Rectal smooth muscle tissue (tissue), 1 donor: ENCODE measurements around the gene SORBS1.

Experiments
- H3K27ac ChIP-seq: one replicate; pipeline ENCODE4 v1.7.0; 2013; ENCODE audit warnings: low read depth, low read length, inconsistent platforms
- H3K27me3 ChIP-seq: one replicate; pipeline ENCODE4 v1.7.0; 2013; ENCODE audit warnings: low read length; ENCODE audit not compliant: control insufficient read depth, insufficient read depth
- H3K36me3 ChIP-seq: one replicate; pipeline ENCODE4 v1.7.0; 2013; ENCODE audit warnings: low read length; ENCODE audit not compliant: control insufficient read depth, insufficient read depth
- H3K4me1 ChIP-seq: one replicate; pipeline ENCODE4 v1.7.0; 2013; ENCODE audit warnings: low read length; ENCODE audit not compliant: control insufficient read depth, insufficient read depth
- H3K4me3 ChIP-seq: one replicate; pipeline ENCODE4 v1.7.0; 2013; ENCODE audit warnings: low read length
- H3K9ac ChIP-seq: one replicate; pipeline ENCODE4 v1.7.0; 2013; ENCODE audit warnings: low read length

The SORBS1 gene

GRCh38 chr10:95561177-95561863 is at the start of gene SORBS1:
TSS of gene SORBS1 (minus strand) at chr10:95561371. CDS start at chr10:95441135, 120,236 bp downstream.
- peaks cover 13% of the 10 kb centered on the region for H3K4me1 ChIP-seq
- peak within 1 kb of the TSS; percentile 95 for H3K27ac ChIP-seq

GRCh38 chr10:95610727-95611126 is 49.6 kb upstream of the SORBS1 start:
- Histone ChIP-seq H3K4me1 (peaks cover 18% of the 10 kb centered on the region), H3K4me3 (no peak overlapping the region), H3K9ac (no peak overlapping the region), H3K27me3 (no peaks in the 10 kb centered on the region), H3K27ac (no peak overlapping the region), H3K36me3 (peaks cover 24% of the 10 kb centered on the region)

More at GRCh38 chr10:95561177-95561863, at the start of gene SORBS1:
- Histone ChIP-seq H3K4me3 (peak within 1 kb of the TSS; percentile 85), H3K36me3 (no peaks in the 10 kb centered on the region), H3K27me3 (no peaks in the 10 kb centered on the region), H3K9ac (peak within 1 kb of the TSS; percentile 89)

GRCh38 chr10:95606922-95607321 is 45.8 kb upstream of the SORBS1 start:
- Histone ChIP-seq H3K4me1 (peaks cover 33% of the 10 kb centered on the region), H3K27me3 (no peaks in the 10 kb centered on the region), H3K9ac (no peak overlapping the region), H3K27ac (peak overlapping the region; percentile 88), H3K4me3 (no peak overlapping the region), H3K36me3 (peaks cover 17% of the 10 kb centered on the region)

- H3K4me1 ChIP-seq = peaks cover 44% of the 10 kb centered on the region
- no peak overlapping the region for H3K9ac ChIP-seq
- peak overlapping the region; percentile 88 for H3K27ac ChIP-seq
- peaks cover 5% of the 10 kb centered on the region for H3K36me3 ChIP-seq
- no peak overlapping the region for H3K4me3 ChIP-seq
- no peaks in the 10 kb centered on the region for H3K27me3 ChIP-seq
Observed at GRCh38 chr10:95605163-95605562, 44.0 kb upstream of the SORBS1 start.

GRCh38 chr10:95604630-95605029 is 43.5 kb upstream of the SORBS1 start:
- Histone ChIP-seq H3K36me3 (peaks cover 4% of the 10 kb centered on the region), H3K27me3 (no peaks in the 10 kb centered on the region), H3K27ac (peak overlapping the region; percentile 88), H3K4me1 (peaks cover 44% of the 10 kb centered on the region), H3K9ac (no peak overlapping the region), H3K4me3 (no peak overlapping the region)

- no peak overlapping the region for H3K4me3 ChIP-seq
- peak overlapping the region; percentile 11 for H3K27ac ChIP-seq
- peaks cover 41% of the 10 kb centered on the region for H3K4me1 ChIP-seq
- H3K9ac ChIP-seq = no peak overlapping the region
- no peaks in the 10 kb centered on the region for H3K36me3 ChIP-seq
- no peaks in the 10 kb centered on the region for H3K27me3 ChIP-seq
Observed at GRCh38 chr10:95602382-95602781, 41.2 kb upstream of the SORBS1 start.

GRCh38 chr10:95601116-95601719 is 40.0 kb upstream of the SORBS1 start:
- H3K4me1 ChIP-seq = peaks cover 31% of the 10 kb centered on the region
- H3K4me3 ChIP-seq = no peak overlapping the region
- no peaks in the 10 kb centered on the region for H3K27me3 ChIP-seq
- no peak overlapping the region for H3K9ac ChIP-seq
- H3K36me3 ChIP-seq = no peaks in the 10 kb centered on the region
- H3K27ac ChIP-seq = peak overlapping the region; percentile 74

GRCh38 chr10:95600158-95600557 is 39.0 kb upstream of the SORBS1 start:
- Histone ChIP-seq H3K27me3 (no peaks in the 10 kb centered on the region), H3K27ac (peak overlapping the region; percentile 74), H3K36me3 (no peaks in the 10 kb centered on the region), H3K4me1 (peaks cover 21% of the 10 kb centered on the region), H3K9ac (no peak overlapping the region), H3K4me3 (no peak overlapping the region)

GRCh38 chr10:95597788-95598187 is 36.6 kb upstream of the SORBS1 start:
- Histone ChIP-seq H3K4me1 (peaks cover 11% of the 10 kb centered on the region), H3K36me3 (no peaks in the 10 kb centered on the region), H3K27ac (no peak overlapping the region), H3K4me3 (no peak overlapping the region), H3K9ac (no peak overlapping the region), H3K27me3 (no peaks in the 10 kb centered on the region)

GRCh38 chr10:95588025-95588424 is 26.9 kb upstream of the SORBS1 start:
- Histone ChIP-seq H3K36me3 (no peaks in the 10 kb centered on the region), H3K4me1 (no peaks in the 10 kb centered on the region), H3K27ac (no peak overlapping the region), H3K4me3 (no peak overlapping the region), H3K27me3 (no peaks in the 10 kb centered on the region), H3K9ac (no peak overlapping the region)

GRCh38 chr10:95579835-95580535 is 18.8 kb upstream of the SORBS1 start:
- H3K4me1 ChIP-seq = no peaks in the 10 kb centered on the region
- H3K27ac ChIP-seq = no peak overlapping the region
- H3K4me3 ChIP-seq = no peak overlapping the region
- no peaks in the 10 kb centered on the region for H3K27me3 ChIP-seq
- no peaks in the 10 kb centered on the region for H3K36me3 ChIP-seq
- H3K9ac ChIP-seq = no peak overlapping the region

- Histone ChIP-seq H3K27me3 (no peaks in the 10 kb centered on the region), H3K4me1 (no peaks in the 10 kb centered on the region), H3K27ac (no peak overlapping the region), H3K4me3 (no peak overlapping the region), H3K36me3 (no peaks in the 10 kb centered on the region), H3K9ac (no peak overlapping the region)
Observed at GRCh38 chr10:95579292-95579691, 18.1 kb upstream of the SORBS1 start.
